ENCODE measurements around the gene ZNF280D. TPM values are rescaled to one million over a fixed set of nuclear protein-coding genes. Genes with fewer than 3 reads are reported as not detected.

ZNF280D gene
- total and polyA plus RNA-seq, 2 of the 8 experiments (the other 6 are each of a cell fraction or from before 2014, with no cell fraction given), result 7.4 to 27.5 TPM

DNA sequence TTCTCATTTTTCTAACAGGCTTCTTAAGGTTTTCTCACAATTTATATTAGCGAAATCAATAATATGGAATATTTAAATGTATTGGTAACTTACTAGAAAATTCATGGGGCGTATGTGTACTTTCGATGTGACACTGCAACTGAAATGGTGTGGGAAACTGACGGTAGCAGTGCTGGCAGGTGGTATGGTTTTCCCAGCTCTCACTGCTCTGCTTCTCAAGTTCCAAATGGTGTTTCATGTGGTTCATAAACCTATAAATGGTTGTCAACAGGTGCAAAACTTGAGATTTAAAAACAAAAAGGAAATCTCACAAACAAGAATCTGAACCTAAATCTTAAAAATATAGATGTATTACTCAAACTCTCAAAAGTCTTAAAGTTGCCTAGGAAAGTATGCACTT, 54.7 kb downstream of the ZNF280D start:
- Histone ChIP-seq H2BK5ac (ENCODE audit: low read depth, low read length) (no peak overlapping the region), H3K56ac (replicated peaks; ENCODE audit: insufficient read length, low read depth, low read length) (no peak overlapping the region), H3K27ac (ENCODE audit: low read depth, low read length) (no peak overlapping the region), H4K5ac (ENCODE audit: insufficient read length, low read depth, low read length) (no peak overlapping the region), H4K91ac (replicated peaks; ENCODE audit: insufficient read length, low read length) (no peak overlapping the region), H4K8ac (ENCODE audit: extremely low read depth, insufficient read depth, low read length) (no peak overlapping the region), H2BK12ac (ENCODE audit: low read depth, low read length) (no peak overlapping the region), H3K9me3 (ENCODE audit: insufficient read depth in 2 of 2, low read depth in 1 of 2, low read length in 1 of 2) (no peaks in the 10 kb centered on the region), H4K20me1 (replicated peaks in 1 of 2; ENCODE audit: control insufficient read depth in 1 of 2, insufficient read depth in 2 of 2, low read length in 2 of 2) (no peaks in the 10 kb centered on the region), H3K27me3 (replicated peaks in 1 of 4; ENCODE audit: control insufficient read depth in 3 of 4, extremely low read depth in 1 of 4, insufficient read depth in 3 of 4, low read length in 3 of 4) (peaks cover 0 to 1% (median 0%) of the 10 kb centered on the region in 4 experiments; a peak in 1 of 7 replicates), H2AK5ac (ENCODE audit: low read depth, low read length) (no peak overlapping the region), H3K9ac (replicated peaks in 1 of 4; ENCODE audit: extremely low read depth in 1 of 4, low read depth in 3 of 4, low read length in 3 of 4) (no peak overlapping the region), H3K4ac (replicated peaks; ENCODE audit: insufficient read length, low read depth, low read length) (no peak overlapping the region), H2AFZ (ENCODE audit: low read length) (no peak overlapping the region), H2BK20ac (ENCODE audit: low read length) (no peak overlapping the region), H3K18ac (ENCODE audit: extremely low read depth, low read length) (no peak overlapping the region), H3K79me2 (ENCODE audit: control insufficient read depth in 1 of 2, insufficient read depth in 2 of 2, low read length in 2 of 2) (no peaks in the 10 kb centered on the region), H2BK15ac (ENCODE audit: low read length) (no peak overlapping the region), H3K79me1 (ENCODE audit: low read depth, low read length) (no peaks in the 10 kb centered on the region), H3K4me1 (replicated peaks in 1 of 4; ENCODE audit: control insufficient read depth in 3 of 4, insufficient read depth in 4 of 4, low read length in 3 of 4) (no peaks in the 10 kb centered on the region), H3K23ac (ENCODE audit: insufficient read length) (no peak overlapping the region), H3K4me3 (ENCODE audit: extremely low read depth in 1 of 4, insufficient read depth in 2 of 4, low read depth in 3 of 4, low read length in 4 of 4) (no peak overlapping the region), H3K23me2 (ENCODE audit: low read depth, low read length) (no peaks in the 10 kb centered on the region), H3K14ac (ENCODE audit: insufficient read length) (no peak overlapping the region), H3K36me3 (ENCODE audit: control insufficient read depth in 2 of 4, insufficient read depth in 4 of 4, low read length in 3 of 4) (no peaks in the 10 kb centered on the region), H2BK120ac (replicated peaks; ENCODE audit: low read depth, low read length) (no peak overlapping the region), H3K4me2 (ENCODE audit: insufficient read depth in 1 of 2, low read depth in 2 of 2, low read length in 2 of 2) (no peak overlapping the region)
- 86% methylated on average over 4 of the region's 4 CpGs; no CpG with 5 or more reads in 1 of the 2 experiments for WGBS, 2 experiments (ENCODE audit: extremely low coverage in 1 of 2, insufficient coverage in 1 of 2, insufficient read length in 1 of 2, insufficient replicate concordance in 2 of 2, low coverage in 1 of 2, low lambda C conversion rate in 2 of 2, missing lambda C conversion rate in 1 of 2)
- DNase-seq (ENCODE audit: low read depth in 1 of 2, low spot score in 2 of 2), result no peak
- ChIA-PET POLR2A (ENCODE audit: partially characterized antibody) (no interaction called here), CTCF (ENCODE audit: partially characterized antibody) (no interaction called here)
- FAIRE-seq, result no peak
- TF ChIP-seq PHF8 (conservative IDR thresholded peaks at IDR 0.05; ENCODE audit: low read depth, low read length), result no peak
- TF ChIP-seq NRF1 (IDR thresholded peaks at IDR 0.05; ENCODE audit: low read depth, low read length), result no peak
- no peak for TF ChIP-seq HDAC2 (IDR thresholded peaks at IDR 0.05; ENCODE audit: borderline replicate concordance in 1 of 2, low read depth in 2 of 2, low read length in 2 of 2)
- TF ChIP-seq HDAC6 (IDR thresholded peaks at IDR 0.05; ENCODE audit: low read depth, low read length), result no peak
- no peak for TF ChIP-seq FOSL1 (IDR thresholded peaks at IDR 0.05; ENCODE audit: insufficient read depth, low read depth, low read length)
- TF ChIP-seq, protein P1, sequence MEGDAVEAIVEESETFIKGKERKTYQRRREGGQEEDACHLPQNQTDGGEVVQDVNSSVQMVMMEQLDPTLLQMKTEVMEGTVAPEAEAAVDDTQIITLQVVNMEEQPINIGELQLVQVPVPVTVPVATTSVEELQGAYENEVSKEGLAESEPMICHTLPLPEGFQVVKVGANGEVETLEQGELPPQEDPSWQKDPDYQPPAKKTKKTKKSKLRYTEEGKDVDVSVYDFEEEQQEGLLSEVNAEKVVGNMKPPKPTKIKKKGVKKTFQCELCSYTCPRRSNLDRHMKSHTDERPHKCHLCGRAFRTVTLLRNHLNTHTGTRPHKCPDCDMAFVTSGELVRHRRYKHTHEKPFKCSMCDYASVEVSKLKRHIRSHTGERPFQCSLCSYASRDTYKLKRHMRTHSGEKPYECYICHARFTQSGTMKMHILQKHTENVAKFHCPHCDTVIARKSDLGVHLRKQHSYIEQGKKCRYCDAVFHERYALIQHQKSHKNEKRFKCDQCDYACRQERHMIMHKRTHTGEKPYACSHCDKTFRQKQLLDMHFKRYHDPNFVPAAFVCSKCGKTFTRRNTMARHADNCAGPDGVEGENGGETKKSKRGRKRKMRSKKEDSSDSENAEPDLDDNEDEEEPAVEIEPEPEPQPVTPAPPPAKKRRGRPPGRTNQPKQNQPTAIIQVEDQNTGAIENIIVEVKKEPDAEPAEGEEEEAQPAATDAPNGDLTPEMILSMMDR (IDR thresholded peaks at IDR 0.05; ENCODE audit: control extremely low read depth in 1 of 3, insufficient read depth in 1 of 3, low read depth in 1 of 3, low read length in 3 of 3), result no peak
- no peak for TF ChIP-seq KDM5A (IDR thresholded peaks at IDR 0.05; ENCODE audit: low read length)
- no peak for TF ChIP-seq POU5F1 (IDR thresholded peaks at IDR 0.05; ENCODE audit: low read depth, low read length)
- TF ChIP-seq SP2 (IDR thresholded peaks at IDR 0.05; ENCODE audit: low read length), result no peak

All from H1 (cell line).